Choroid plexus epithelial cell (primary cell): ENCODE results near the gene COL20A1.

Experiments
- DNase-seq: peaks from one replicate; pipeline ENCODE4 v3.0.0-alpha.2; 2010; ENCODE audit warnings: low read depth
- H3K4me3 ChIP-seq: 2 replicates; pipeline ENCODE4 v1.5.1; 2011; ENCODE audit warnings: low read depth, mild to moderate bottlenecking, control low read depth, low read length, moderate library complexity
- TF ChIP-seq, protein P1 (sequence below): conservative IDR thresholded peaks from 2 replicates; pipeline ENCODE4 v1.5.1; 2011; ENCODE audit warnings: low read depth, mild to moderate bottlenecking, control low read depth, inconsistent platforms, low read length, moderate library complexity

COL20A1 gene

DNA sequence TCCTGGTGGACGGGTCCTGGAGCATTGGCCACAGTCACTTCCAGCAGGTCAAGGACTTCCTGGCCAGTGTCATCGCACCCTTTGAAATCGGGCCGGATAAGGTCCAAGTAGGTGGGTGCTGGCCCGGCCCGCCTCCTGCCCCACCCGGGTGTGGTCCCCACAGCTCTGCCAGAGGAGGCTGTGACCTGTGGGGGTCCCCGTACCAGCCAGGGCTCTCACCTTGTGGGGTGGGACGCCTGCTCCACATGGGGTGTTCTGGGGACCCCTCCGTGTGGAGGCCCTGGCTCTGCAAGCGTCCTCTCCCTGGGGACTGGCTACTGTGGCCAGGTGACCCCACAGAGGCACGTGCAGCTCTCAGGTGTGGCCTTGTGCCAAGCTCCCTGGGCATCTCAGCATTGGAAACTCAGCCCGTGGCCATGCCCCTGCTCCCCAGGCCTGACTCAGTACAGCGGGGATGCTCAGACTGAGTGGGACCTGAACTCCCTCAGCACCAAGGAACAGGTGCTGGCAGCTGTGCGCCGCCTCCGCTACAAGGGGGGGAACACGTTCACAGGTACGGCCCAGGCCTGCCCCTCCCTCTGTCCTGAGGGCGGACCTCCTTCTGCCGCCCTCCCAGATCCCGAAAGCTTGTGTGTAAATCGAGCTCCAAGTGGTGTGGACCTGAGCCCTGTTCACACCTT is 14.7 kb downstream of the COL20A1 start:
- no peak overlapping the region for H3K4me3 ChIP-seq
- DNase-seq = no peak
- TF ChIP-seq, protein P1, sequence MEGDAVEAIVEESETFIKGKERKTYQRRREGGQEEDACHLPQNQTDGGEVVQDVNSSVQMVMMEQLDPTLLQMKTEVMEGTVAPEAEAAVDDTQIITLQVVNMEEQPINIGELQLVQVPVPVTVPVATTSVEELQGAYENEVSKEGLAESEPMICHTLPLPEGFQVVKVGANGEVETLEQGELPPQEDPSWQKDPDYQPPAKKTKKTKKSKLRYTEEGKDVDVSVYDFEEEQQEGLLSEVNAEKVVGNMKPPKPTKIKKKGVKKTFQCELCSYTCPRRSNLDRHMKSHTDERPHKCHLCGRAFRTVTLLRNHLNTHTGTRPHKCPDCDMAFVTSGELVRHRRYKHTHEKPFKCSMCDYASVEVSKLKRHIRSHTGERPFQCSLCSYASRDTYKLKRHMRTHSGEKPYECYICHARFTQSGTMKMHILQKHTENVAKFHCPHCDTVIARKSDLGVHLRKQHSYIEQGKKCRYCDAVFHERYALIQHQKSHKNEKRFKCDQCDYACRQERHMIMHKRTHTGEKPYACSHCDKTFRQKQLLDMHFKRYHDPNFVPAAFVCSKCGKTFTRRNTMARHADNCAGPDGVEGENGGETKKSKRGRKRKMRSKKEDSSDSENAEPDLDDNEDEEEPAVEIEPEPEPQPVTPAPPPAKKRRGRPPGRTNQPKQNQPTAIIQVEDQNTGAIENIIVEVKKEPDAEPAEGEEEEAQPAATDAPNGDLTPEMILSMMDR = no peak

DNA sequence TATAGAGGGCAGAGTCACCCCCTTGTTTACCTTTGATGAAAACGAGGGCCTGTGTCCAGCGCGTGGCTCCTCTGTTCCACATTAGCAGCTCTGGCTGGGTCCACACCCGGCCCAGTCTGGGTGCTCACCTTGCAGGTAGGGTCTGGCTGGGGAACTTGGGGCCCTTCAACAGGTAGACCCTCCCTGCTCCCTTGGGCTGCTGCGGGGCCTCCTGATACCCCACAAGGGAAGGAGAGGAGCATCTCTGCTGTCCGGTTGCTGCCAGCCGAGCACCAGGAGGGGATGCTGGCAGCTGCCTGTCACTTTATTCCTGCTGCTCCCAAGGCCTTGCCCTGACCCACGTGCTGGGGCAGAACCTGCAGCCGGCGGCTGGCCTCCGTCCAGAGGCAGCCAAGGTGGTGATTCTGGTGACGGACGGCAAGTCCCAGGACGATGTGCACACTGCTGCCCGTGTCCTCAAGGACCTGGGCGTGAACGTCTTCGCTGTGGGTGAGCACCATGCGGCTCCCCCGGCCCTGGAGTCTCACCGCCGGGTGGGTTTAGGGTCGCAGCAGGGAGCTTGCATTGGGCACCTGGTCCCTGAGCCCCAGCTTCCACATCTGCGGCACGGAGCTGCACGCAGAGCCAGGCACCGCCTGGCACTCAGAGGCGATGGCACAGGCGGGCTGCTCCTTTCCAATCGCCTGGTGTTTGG is 15.4 kb downstream of the COL20A1 start:
- no peak overlapping the region for H3K4me3 ChIP-seq
- TF ChIP-seq, protein P1 = no peak
- no peak for DNase-seq

DNA sequence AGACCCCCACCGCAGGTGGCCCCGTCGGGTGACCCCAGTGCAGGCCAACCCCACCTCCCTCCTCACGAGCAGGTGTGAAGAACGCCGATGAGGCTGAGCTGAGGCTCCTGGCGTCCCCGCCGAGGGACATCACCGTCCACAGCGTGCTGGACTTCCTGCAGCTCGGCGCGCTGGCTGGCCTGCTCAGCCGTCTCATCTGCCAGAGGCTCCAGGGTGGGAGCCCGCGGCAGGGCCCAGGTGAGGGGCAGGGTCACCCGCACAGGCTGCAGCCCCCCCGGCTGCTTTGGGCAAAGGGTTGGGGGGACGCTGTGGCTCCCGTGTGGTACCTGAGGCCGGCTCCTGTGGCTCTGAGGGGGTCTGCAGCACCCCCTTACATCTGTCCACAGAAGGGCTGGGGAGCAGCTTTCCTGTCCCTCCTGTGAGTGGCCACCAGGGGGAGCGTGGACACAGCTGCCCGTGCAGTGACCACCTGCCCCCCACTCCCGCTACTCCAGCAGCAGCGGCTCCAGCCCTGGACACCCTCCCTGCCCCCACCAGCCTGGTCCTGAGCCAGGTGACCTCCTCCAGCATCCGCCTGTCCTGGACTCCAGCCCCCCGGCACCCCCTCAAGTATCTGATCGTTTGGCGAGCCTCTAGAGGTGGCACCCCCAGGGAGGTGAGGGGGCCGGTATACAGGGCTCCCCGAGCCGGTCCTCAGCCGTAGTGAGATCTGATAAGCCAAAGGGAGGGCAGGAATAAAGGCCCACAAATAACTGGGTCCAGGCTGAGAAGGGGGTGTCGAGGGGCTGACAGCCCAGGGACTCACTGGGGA is 16.5 kb downstream of the COL20A1 start:
- TF ChIP-seq, protein P1 = peak; percentile 84
- DNase-seq = peak; percentile 52
- H3K4me3 ChIP-seq = no peak overlapping the region

DNA sequence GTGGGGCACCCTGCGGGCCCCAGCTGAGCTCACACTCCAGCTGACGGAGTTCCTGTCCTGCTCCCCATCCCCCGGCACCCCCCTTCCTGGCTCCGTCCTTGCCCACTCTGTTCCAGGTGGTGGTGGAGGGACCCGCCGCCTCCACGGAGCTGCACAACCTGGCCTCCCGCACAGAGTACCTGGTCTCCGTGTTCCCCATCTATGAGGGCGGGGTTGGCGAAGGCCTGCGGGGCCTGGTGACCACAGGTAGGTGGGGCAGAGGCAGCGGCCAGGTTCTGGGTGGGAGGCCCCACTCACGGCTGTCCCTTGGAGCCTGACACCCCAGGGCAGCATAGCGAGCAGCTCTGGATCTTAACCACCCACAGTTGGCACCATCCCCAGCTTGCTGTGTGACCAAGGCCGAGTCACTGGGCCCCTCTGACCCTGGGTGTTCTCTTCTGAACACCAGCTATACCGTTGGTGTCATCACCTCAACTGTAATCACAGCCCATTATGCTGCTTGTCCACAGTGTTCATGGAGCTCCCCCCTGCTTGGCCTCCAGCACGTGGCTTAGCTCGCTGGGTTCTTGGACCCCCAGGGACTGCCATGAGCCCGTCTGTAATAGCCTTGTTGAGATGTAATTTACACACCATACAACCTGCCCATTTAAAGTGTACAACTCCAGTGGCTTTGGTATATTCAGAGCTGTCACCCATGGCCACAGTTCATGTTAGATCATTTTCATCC is 17.4 kb downstream of the COL20A1 start:
- TF ChIP-seq, protein P1 = no peak
- H3K4me3 ChIP-seq = no peak overlapping the region
- DNase-seq = no peak

DNA sequence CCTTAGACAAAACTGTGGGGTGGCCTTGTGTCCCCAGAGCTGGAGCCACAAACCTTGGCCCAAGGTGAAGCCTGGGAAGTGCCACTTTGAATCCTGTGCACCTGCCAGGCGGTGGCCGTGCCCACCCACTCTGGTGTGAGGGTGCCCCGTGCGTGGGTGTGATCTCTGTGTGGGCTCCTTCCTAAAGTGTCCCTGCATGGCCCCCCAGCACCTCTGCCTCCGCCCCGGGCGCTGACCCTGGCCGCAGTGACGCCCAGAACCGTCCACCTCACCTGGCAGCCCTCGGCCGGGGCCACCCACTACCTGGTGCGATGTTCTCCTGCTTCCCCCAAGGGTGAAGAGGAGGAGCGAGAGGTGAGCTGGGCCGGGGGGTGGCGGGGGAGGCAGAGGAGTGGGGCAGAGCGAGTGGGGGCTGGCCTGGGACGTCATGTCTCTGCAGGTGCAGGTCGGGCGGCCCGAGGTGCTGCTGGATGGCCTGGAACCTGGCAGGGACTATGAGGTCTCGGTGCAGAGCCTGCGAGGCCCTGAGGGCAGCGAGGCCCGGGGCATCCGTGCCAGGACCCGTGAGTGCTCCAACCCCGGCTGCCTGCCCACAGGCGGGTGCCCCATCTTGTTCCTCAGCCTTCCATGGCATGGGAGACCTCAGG is 18.3 kb downstream of the COL20A1 start:
- no peak for DNase-seq
- H3K4me3 ChIP-seq = no peak overlapping the region
- TF ChIP-seq, protein P1 = no peak

DNA sequence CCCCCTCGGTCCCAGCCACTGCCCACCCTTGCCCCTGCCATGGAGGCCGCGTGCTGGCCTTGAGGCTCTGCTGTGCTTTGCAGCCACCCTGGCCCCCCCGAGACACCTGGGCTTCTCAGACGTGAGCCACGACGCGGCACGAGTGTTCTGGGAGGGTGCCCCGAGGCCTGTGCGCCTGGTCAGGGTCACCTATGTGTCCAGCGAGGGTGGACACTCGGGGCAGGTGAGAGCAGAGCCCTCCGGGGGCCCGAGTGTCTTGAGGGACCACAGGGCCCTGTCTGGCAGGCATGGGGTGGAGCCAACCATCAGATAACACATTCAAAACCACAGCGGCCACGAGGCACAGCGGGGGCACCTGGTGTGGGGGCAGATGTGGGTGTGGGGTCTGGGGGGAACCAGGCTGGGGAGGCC is 18.9 kb downstream of the COL20A1 start:
- DNase-seq = no peak
- no peak overlapping the region for H3K4me3 ChIP-seq
- TF ChIP-seq, protein P1 = no peak
